GM10266 (cell line): ENCODE measurements around the gene CRYL1.

ENCODE experiments used
- DNase-seq: peaks from one replicate; pipeline ENCODE4 v3.0.0; 2012; ENCODE audit errors: extremely low spot score
- TF ChIP-seq, protein P1 (sequence below): IDR thresholded peaks from 2 replicates; pipeline ENCODE4 v1.5.1; 2012; ENCODE audit warnings: mild to moderate bottlenecking, low read depth; ENCODE audit not compliant: control insufficient read depth, insufficient read depth; ENCODE audit errors: missing control alignments

The CRYL1 gene

GRCh38 chr13:20375871-20376270 lies 149.8 kb downstream of the CRYL1 start:
- no peak for DNase-seq
- TF ChIP-seq, protein P1, sequence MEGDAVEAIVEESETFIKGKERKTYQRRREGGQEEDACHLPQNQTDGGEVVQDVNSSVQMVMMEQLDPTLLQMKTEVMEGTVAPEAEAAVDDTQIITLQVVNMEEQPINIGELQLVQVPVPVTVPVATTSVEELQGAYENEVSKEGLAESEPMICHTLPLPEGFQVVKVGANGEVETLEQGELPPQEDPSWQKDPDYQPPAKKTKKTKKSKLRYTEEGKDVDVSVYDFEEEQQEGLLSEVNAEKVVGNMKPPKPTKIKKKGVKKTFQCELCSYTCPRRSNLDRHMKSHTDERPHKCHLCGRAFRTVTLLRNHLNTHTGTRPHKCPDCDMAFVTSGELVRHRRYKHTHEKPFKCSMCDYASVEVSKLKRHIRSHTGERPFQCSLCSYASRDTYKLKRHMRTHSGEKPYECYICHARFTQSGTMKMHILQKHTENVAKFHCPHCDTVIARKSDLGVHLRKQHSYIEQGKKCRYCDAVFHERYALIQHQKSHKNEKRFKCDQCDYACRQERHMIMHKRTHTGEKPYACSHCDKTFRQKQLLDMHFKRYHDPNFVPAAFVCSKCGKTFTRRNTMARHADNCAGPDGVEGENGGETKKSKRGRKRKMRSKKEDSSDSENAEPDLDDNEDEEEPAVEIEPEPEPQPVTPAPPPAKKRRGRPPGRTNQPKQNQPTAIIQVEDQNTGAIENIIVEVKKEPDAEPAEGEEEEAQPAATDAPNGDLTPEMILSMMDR, result no peak

- TF ChIP-seq, protein P1, result no peak
- no peak for DNase-seq
Measured at GRCh38 chr13:20373861-20374260, 151.8 kb downstream of the CRYL1 start.

GRCh38 chr13:20371825-20372224 lies 153.8 kb downstream of the CRYL1 start:
- TF ChIP-seq, protein P1, result no peak
- DNase-seq, result no peak

DNA sequence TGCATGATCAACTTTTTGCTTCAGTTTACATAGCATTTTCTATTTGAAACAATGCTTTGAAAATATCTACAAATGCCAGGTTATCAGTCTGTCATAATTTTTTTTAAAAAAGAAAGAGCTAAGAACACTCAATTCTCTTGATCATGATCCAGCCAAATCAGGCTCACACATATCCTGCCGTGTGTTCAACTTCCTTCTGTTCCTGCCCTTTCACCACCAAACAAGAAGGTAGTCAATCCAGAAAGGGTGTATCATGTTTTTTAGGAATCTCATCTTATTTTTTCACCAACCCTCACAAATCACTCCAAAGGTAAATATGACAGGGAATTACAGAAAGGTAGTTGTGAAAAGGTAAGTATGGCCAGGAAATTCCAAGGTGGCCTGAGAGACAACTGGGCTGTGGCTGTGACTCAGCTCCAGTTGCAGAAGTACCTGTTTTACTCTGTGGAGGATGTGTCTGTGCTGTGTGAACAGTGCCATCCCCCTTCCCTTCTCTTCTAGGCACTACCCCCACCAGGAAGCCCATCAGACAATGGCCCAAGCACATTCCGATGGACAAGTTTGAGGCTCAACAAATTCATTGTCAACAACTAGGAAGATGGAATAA lies 154.7 kb downstream of the CRYL1 start:
- TF ChIP-seq, protein P1, result no peak
- DNase-seq, result no peak

- TF ChIP-seq, protein P1, result no peak
- no peak for DNase-seq
Measured at GRCh38 chr13:20369886-20370361, 155.7 kb downstream of the CRYL1 start.

DNA sequence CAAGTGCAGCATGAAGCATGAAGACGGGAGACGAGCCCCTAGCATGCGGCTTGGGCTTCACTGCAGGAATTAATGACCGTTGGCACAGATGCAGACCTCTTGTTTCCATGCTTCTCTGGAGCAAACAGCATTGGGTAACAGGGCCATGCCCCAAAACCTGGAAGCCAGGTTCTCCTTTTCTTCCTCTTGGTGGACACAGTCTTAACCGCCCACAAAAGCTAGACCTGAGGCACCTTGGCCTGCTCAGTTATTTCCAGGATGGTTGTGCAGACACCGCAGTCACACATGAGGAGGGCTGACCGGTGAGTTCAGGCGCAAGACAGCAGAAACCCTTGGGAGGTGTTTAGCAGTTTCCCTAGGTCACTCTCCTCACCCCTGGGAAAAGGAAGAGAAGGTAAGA lies 159.6 kb downstream of the CRYL1 start:
- DNase-seq, result no peak
- TF ChIP-seq, protein P1, result no peak

- no peak for DNase-seq
- TF ChIP-seq, protein P1, result no peak
Measured at GRCh38 chr13:20363603-20364002, 162.1 kb downstream of the CRYL1 start.
